Adrenal gland (tissue), 5 donors: ENCODE data around the gene NPR2.

Experiments used
- POLR2A ChIP-seq, 2 donors: fragments of 450-650 bp; IDR thresholded peaks; one replicate each; pipeline ENCODE4 v1.6.1; 2017; ENCODE audit warnings: antibody characterized with exemption in 2 of 2, mild to moderate bottlenecking in 2 of 2, moderate library complexity in 1 of 2
- TF ChIP-seq, protein P1 (sequence below), 6 experiments: fragments of 450-650 bp in 4 of 6; fragments of 200-600 bp in 2 of 6; sonication (generic) in 1 of 6; IDR thresholded peaks; 1 replicate in 5 of 6; 2 replicates in 1 of 6; pipeline versions ENCODE4 v1.5.1 to v1.8.0; 2016 to 2021; ENCODE audit warnings: antibody characterized with exemption in 6 of 6, mild to moderate bottlenecking in 2 of 6, moderate library complexity in 1 of 6
- donor health status: DM: no; HTN: no; CAD: no.

- TF ChIP-seq, protein P1, sequence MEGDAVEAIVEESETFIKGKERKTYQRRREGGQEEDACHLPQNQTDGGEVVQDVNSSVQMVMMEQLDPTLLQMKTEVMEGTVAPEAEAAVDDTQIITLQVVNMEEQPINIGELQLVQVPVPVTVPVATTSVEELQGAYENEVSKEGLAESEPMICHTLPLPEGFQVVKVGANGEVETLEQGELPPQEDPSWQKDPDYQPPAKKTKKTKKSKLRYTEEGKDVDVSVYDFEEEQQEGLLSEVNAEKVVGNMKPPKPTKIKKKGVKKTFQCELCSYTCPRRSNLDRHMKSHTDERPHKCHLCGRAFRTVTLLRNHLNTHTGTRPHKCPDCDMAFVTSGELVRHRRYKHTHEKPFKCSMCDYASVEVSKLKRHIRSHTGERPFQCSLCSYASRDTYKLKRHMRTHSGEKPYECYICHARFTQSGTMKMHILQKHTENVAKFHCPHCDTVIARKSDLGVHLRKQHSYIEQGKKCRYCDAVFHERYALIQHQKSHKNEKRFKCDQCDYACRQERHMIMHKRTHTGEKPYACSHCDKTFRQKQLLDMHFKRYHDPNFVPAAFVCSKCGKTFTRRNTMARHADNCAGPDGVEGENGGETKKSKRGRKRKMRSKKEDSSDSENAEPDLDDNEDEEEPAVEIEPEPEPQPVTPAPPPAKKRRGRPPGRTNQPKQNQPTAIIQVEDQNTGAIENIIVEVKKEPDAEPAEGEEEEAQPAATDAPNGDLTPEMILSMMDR (IDR thresholded peaks at IDR 0.05), result no peak
- TF ChIP-seq POLR2A (IDR thresholded peaks at IDR 0.05), result no peak
These were observed 54.7 kb downstream of the NPR2 start for GRCh38 chr9:35845824-35846771.
